GOT3 (cell line): ENCODE results near the gene ARMC9.
"Not testable (repeated sequence)": the region's sequence is repeated elsewhere in the genome, so short reads cannot be mapped to it uniquely, and the experiment has no call there.

Experiments
- DNase-seq: peaks from one replicate; lab custom pipeline; 2025; ENCODE audit warnings: mixed read lengths; lab: John Stamatoyannopoulos, UW

ARMC9 gene

GRCh38 chr2:231362555-231363184 lies 164.2 kb downstream of the ARMC9 start:
- no peak for DNase-seq

GRCh38 chr2:231364061-231364460 lies 165.6 kb downstream of the ARMC9 start:
- DNase-seq: no peak

GRCh38 chr2:231364961-231365810 lies 166.8 kb downstream of the ARMC9 start:
- DNase-seq: peak; percentile 22

GRCh38 chr2:231367178-231367577 lies 168.7 kb downstream of the ARMC9 start:
- no peak for DNase-seq

- no peak for DNase-seq
Measured at GRCh38 chr2:231369580-231370428, 171.4 kb downstream of the ARMC9 start.

- DNase-seq: no peak
Measured at GRCh38 chr2:231370429-231370748, 172.0 kb downstream of the ARMC9 start.

GRCh38 chr2:231370749-231371429 lies 172.5 kb downstream of the ARMC9 start:
- no peak for DNase-seq

GRCh38 chr2:231371430-231372054 lies 173.1 kb downstream of the ARMC9 start:
- no peak for DNase-seq

GRCh38 chr2:231372326-231372725 lies 173.9 kb downstream of the ARMC9 start:
- no peak for DNase-seq

GRCh38 chr2:231373184-231373583 lies 174.8 kb downstream of the ARMC9 start:
- DNase-seq: no peak

- DNase-seq: no peak
Measured at GRCh38 chr2:231373786-231374349, 175.4 kb downstream of the ARMC9 start.

- DNase-seq: no peak
Measured at GRCh38 chr2:231374771-231375170, 176.3 kb downstream of the ARMC9 start.

- not testable (repeated sequence) for DNase-seq
Measured at GRCh38 chr2:231375994-231376615, 177.7 kb downstream of the ARMC9 start.

- DNase-seq: no peak
Measured at GRCh38 chr2:231376857-231377256, 178.4 kb downstream of the ARMC9 start.

- no peak for DNase-seq
Measured at GRCh38 chr2:231378026-231378722, 179.7 kb downstream of the ARMC9 start.

GRCh38 chr2:231379266-231380215 lies 181.1 kb downstream of the ARMC9 start:
- DNase-seq: no peak

- DNase-seq: no peak
Measured at GRCh38 chr2:231380307-231380706, 181.9 kb downstream of the ARMC9 start.

GRCh38 chr2:231380991-231381847 lies 182.8 kb downstream of the ARMC9 start:
- DNase-seq: no peak
